ENCODE results near the gene RHO.
"Not testable (repeated sequence)": the region's sequence is repeated elsewhere in the genome, so short reads cannot be mapped to it uniquely, and the experiment has no call there.

- not testable (repeated sequence) for TF ChIP-seq CTCF (IDR thresholded peaks at IDR 0.05; ENCODE audit: low read depth, low read length); EZH2phosphoT487 (IDR thresholded peaks at IDR 0.05; ENCODE audit: low read depth)
These were observed 28.7 kb upstream of the RHO start for GRCh38 chr3:129499604-129500333.

All from OCI-LY3 (cell line).